Central memory CD8-positive, alpha-beta T cell (primary cell): Measurements from ENCODE around the gene TTYH1.

ENCODE experiments used
- ATAC-seq: fragments of 150-1000 bp; cut with Tn5 transposase; replicated peaks from 2 replicates; pipeline ENCODE4 v1.10.0; 2022; ENCODE audit warnings: mild to moderate bottlenecking, moderate FRiP score, moderate number of reproducible peaks; ENCODE audit not compliant: poor library complexity, severe bottlenecking; ENCODE audit errors: extremely low read depth
- DNase-seq, 2 donors: peaks; one replicate each; pipeline ENCODE4 v3.0.0; 2021; ENCODE audit warnings: low spot score in 2 of 2
- H3K27ac Mint-ChIP-seq: one replicate; pipeline ENCODE4 v1.8.0; 2022; ENCODE audit warnings: low read depth, mild to moderate bottlenecking, moderate library complexity, mixed read lengths
- H3K27me3 Mint-ChIP-seq: one replicate; pipeline ENCODE4 v1.8.0; 2022; ENCODE audit warnings: mixed read lengths
- H3K36me3 Mint-ChIP-seq: one replicate; pipeline ENCODE4 v1.8.0; 2022; ENCODE audit warnings: mild to moderate bottlenecking, moderate library complexity, mixed read lengths; ENCODE audit not compliant: insufficient read depth
- H3K4me1 Mint-ChIP-seq: one replicate; pipeline ENCODE4 v1.8.0; 2022; ENCODE audit warnings: mixed read lengths
- H3K4me3 Mint-ChIP-seq: one replicate; pipeline ENCODE4 v1.8.0; 2022; ENCODE audit warnings: mild to moderate bottlenecking, moderate library complexity, mixed read lengths
- H3K9me3 Mint-ChIP-seq: one replicate; pipeline ENCODE4 v1.8.0; 2022; ENCODE audit warnings: mixed read lengths

The TTYH1 gene

GRCh38 chr19:54403054-54403453 lies 12.2 kb upstream of the TTYH1 start:
- DNase-seq, result no peak
- peaks cover 1% of the 10 kb centered on the region for H3K9me3 Mint-ChIP-seq
- peaks cover 31% of the 10 kb centered on the region for H3K27me3 Mint-ChIP-seq
- H3K4me1 Mint-ChIP-seq, result no peaks in the 10 kb centered on the region
- H3K27ac Mint-ChIP-seq, result no peak overlapping the region
- no peak for ATAC-seq
- peaks cover under 1% of the 10 kb centered on the region for H3K36me3 Mint-ChIP-seq
- H3K4me3 Mint-ChIP-seq, result no peak overlapping the region

GRCh38 chr19:54405628-54406027 lies 9.6 kb upstream of the TTYH1 start:
- Mint-ChIP-seq H3K9me3 (peaks cover 6% of the 10 kb centered on the region), H3K27ac (peak overlapping the region; percentile 29), H3K4me3 (no peak overlapping the region), H3K36me3 (peaks cover 3% of the 10 kb centered on the region), H3K27me3 (peaks cover 20% of the 10 kb centered on the region), H3K4me1 (no peaks in the 10 kb centered on the region)
- no peak for DNase-seq
- no peak for ATAC-seq

- peaks cover 18% of the 10 kb centered on the region for H3K27me3 Mint-ChIP-seq
- DNase-seq (no peak), ATAC-seq (no peak)
- peak overlapping the region; percentile 97 for H3K27ac Mint-ChIP-seq
- no peaks in the 10 kb centered on the region for H3K4me1 Mint-ChIP-seq
- H3K9me3 Mint-ChIP-seq, result peaks cover 6% of the 10 kb centered on the region
- no peak overlapping the region for H3K4me3 Mint-ChIP-seq
- peaks cover 7% of the 10 kb centered on the region for H3K36me3 Mint-ChIP-seq
Measured at GRCh38 chr19:54407780-54408179, 7.5 kb upstream of the TTYH1 start.

GRCh38 chr19:54408456-54409026 lies 6.7 kb upstream of the TTYH1 start:
- Mint-ChIP-seq H3K27me3 (peaks cover 10% of the 10 kb centered on the region), H3K9me3 (peaks cover 6% of the 10 kb centered on the region), H3K4me1 (no peaks in the 10 kb centered on the region), H3K36me3 (peaks cover 7% of the 10 kb centered on the region), H3K4me3 (peak overlapping the region; percentile 31), H3K27ac (peak overlapping the region; percentile 97)
- DNase-seq (no peak), ATAC-seq (no peak)

GRCh38 chr19:54411033-54411432 lies 4.2 kb upstream of the TTYH1 start:
- DNase-seq, result no peak
- peaks cover 7% of the 10 kb centered on the region for H3K36me3 Mint-ChIP-seq
- no peak for ATAC-seq
- H3K27ac Mint-ChIP-seq, result peak overlapping the region; percentile 1
- no peak overlapping the region for H3K4me3 Mint-ChIP-seq
- peaks cover 13% of the 10 kb centered on the region for H3K9me3 Mint-ChIP-seq
- no peaks in the 10 kb centered on the region for H3K4me1 Mint-ChIP-seq
- H3K27me3 Mint-ChIP-seq, result peaks cover 6% of the 10 kb centered on the region

GRCh38 chr19:54412877-54413276 lies 2.4 kb upstream of the TTYH1 start:
- ATAC-seq (no peak), DNase-seq (no peak)
- Mint-ChIP-seq H3K4me3 (no peak overlapping the region), H3K9me3 (peaks cover 13% of the 10 kb centered on the region), H3K4me1 (peaks cover 9% of the 10 kb centered on the region), H3K27ac (no peak overlapping the region), H3K27me3 (peaks cover 19% of the 10 kb centered on the region), H3K36me3 (peaks cover 7% of the 10 kb centered on the region)

GRCh38 chr19:54414156-54414555 lies 1.1 kb upstream of the TTYH1 start:
- Mint-ChIP-seq H3K27me3 (peaks cover 27% of the 10 kb centered on the region), H3K4me3 (no peak overlapping the region), H3K4me1 (peaks cover 15% of the 10 kb centered on the region), H3K36me3 (peaks cover 4% of the 10 kb centered on the region), H3K27ac (no peak overlapping the region), H3K9me3 (peaks cover 7% of the 10 kb centered on the region)
- no peak for ATAC-seq
- DNase-seq, result no peak

GRCh38 chr19:54415901-54416673 lies 823 bp downstream of the TTYH1 start:
- Mint-ChIP-seq H3K4me1 (peaks cover 15% of the 10 kb centered on the region), H3K4me3 (no peak overlapping the region), H3K9me3 (peaks cover 7% of the 10 kb centered on the region), H3K36me3 (peaks cover 3% of the 10 kb centered on the region), H3K27ac (no peak overlapping the region), H3K27me3 (peaks cover 27% of the 10 kb centered on the region)
- DNase-seq, result no peak
- no peak for ATAC-seq

- DNase-seq (no peak), ATAC-seq (no peak)
- peaks cover 2% of the 10 kb centered on the region for H3K36me3 Mint-ChIP-seq
- peaks cover 15% of the 10 kb centered on the region for H3K4me1 Mint-ChIP-seq
- H3K27me3 Mint-ChIP-seq, result peaks cover 27% of the 10 kb centered on the region
- no peak overlapping the region for H3K27ac Mint-ChIP-seq
- peaks cover 7% of the 10 kb centered on the region for H3K9me3 Mint-ChIP-seq
- no peak overlapping the region for H3K4me3 Mint-ChIP-seq
Measured at GRCh38 chr19:54416695-54417491, 1.6 kb downstream of the TTYH1 start.

GRCh38 chr19:54418030-54418929 lies 3.0 kb downstream of the TTYH1 start:
- peak overlapping the region; percentile 7 for H3K4me3 Mint-ChIP-seq
- DNase-seq (no peak), ATAC-seq (peak; percentile 46)
- H3K27ac Mint-ChIP-seq, result no peak overlapping the region
- peaks cover 1% of the 10 kb centered on the region for H3K36me3 Mint-ChIP-seq
- peaks cover 36% of the 10 kb centered on the region for H3K27me3 Mint-ChIP-seq
- peaks cover 7% of the 10 kb centered on the region for H3K9me3 Mint-ChIP-seq
- peaks cover 15% of the 10 kb centered on the region for H3K4me1 Mint-ChIP-seq

- Mint-ChIP-seq H3K27ac (no peak overlapping the region), H3K4me3 (no peak overlapping the region), H3K4me1 (peaks cover 15% of the 10 kb centered on the region), H3K36me3 (peaks cover 1% of the 10 kb centered on the region), H3K27me3 (peaks cover 44% of the 10 kb centered on the region), H3K9me3 (peaks cover 2% of the 10 kb centered on the region)
- ATAC-seq, result no peak
- DNase-seq, result no peak
Measured at GRCh38 chr19:54418930-54419800, 3.9 kb downstream of the TTYH1 start.
